Measurements from ENCODE around the gene COL8A2.
A peak's percentile ranks its signal among the peaks of the same experiment; 100 is the strongest.

Gene COL8A2

DNA sequence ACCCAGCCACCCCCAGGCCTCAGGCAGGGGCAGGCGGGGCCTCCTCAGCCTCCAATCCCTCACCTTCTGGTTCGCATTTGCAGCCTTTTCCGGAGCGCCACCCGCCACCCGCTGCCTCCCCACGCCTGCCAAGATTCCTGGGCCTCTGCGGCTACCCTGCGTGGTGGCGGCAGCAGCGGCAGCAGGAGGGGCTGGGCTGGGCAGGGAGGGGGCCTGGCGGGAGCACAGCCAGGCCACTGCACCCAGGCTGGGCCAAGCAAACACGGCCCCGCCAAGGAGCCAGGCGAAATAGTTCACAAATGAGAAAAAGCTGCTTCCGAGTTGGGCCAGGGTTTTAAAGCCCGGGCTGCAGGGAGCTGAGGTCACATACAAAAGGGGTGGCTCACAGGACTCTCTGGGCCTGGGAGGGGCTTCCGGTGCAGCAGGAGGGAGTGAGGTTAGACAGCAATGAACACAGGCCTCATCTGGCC is 9.8 kb downstream of the COL8A2 start:
- H3K36me3 Mint-ChIP-seq, result no peaks in the 10 kb centered on the region
- H3K4me1 Mint-ChIP-seq, result peaks cover 9% of the 10 kb centered on the region
- no peak overlapping the region for H3K4me3 Mint-ChIP-seq
- no peaks in the 10 kb centered on the region for H3K9me3 Mint-ChIP-seq
- no peak overlapping the region for H3K27ac Mint-ChIP-seq
- ATAC-seq, result no peak
- no peak for DNase-seq (ENCODE audit: low spot score in 2 of 2)

DNA sequence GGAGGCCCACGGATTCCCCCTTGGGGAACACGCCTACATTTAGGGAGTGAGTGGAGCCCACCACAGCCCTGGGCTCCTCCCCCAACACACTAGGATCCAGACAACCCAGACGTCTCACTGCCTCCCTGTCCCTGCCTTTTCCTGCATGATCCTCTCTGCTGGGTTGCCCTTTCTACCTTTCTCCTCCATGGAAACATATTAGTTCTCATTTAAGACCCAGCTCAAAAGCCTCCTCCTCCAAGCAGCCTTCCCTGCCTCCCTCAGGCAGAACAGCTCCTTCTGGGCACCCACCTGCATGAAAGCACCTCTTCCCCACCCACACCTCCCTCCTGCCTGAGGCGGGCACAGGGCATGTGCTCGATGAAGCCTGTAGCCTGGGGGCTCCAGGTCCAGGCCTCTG is 10.7 kb downstream of the COL8A2 start:
- ATAC-seq, result no peak

DNA sequence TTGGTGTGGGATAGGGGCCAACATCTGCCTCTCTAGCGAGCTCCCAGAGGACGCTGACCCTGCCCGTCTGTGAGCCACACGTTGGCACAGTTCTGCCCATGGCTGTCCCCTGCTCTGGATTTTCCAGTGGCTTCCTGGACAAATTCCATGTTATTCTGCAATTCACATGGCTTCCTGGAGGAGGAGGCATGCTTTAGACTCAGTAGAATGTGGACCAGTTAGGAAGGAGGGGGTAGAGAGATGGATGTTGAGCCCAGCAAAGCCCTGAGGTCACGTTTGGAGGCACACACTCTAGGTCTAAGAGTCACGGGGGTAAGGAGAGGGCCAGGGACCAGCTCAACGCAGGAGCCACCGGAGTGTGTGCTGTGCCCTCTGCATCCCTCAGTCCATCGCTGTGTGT is 12.2 kb downstream of the COL8A2 start:
- Mint-ChIP-seq H3K9me3 (no peaks in the 10 kb centered on the region), H3K4me3 (no peak overlapping the region), H3K36me3 (no peaks in the 10 kb centered on the region), H3K27ac (peak overlapping the region; percentile 38), H3K4me1 (peaks cover 25% of the 10 kb centered on the region)
- DNase-seq (ENCODE audit: low spot score in 2 of 2) (no peak), ATAC-seq (no peak)

More for the DNA sequence above, 10.7 kb downstream of the COL8A2 start:
- Mint-ChIP-seq H3K36me3 (no peaks in the 10 kb centered on the region), H3K4me1 (peaks cover 10% of the 10 kb centered on the region), H3K4me3 (no peak overlapping the region), H3K27ac (no peak overlapping the region), H3K9me3 (no peaks in the 10 kb centered on the region)
- no peak for DNase-seq (ENCODE audit: low spot score in 2 of 2)

DNA sequence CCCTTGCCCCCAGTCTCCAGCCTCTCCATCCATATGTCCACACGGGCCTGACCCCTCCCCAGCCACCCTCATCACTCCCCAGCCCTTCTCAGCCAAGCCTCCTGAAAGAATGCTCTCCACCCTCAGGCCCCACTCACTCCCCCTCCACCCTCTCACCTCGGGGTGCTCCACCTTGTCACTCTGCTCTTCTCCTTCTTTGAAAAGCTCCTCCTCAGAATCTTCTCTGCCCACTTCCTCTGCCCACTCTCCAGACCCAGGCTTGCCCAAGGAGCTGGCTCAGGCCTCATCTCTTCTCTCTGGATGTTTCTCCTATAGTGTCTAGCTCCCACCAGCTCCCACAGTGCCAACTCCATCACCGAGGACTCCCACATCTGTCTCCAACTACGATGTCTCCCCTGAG is 13.9 kb downstream of the COL8A2 start:
- Mint-ChIP-seq H3K9me3 (no peaks in the 10 kb centered on the region), H3K36me3 (no peaks in the 10 kb centered on the region), H3K4me1 (peaks cover 25% of the 10 kb centered on the region), H3K4me3 (no peak overlapping the region), H3K27ac (peak overlapping the region; percentile 87)
- ATAC-seq (no peak), DNase-seq (ENCODE audit: low spot score in 2 of 2) (no peak)

DNA sequence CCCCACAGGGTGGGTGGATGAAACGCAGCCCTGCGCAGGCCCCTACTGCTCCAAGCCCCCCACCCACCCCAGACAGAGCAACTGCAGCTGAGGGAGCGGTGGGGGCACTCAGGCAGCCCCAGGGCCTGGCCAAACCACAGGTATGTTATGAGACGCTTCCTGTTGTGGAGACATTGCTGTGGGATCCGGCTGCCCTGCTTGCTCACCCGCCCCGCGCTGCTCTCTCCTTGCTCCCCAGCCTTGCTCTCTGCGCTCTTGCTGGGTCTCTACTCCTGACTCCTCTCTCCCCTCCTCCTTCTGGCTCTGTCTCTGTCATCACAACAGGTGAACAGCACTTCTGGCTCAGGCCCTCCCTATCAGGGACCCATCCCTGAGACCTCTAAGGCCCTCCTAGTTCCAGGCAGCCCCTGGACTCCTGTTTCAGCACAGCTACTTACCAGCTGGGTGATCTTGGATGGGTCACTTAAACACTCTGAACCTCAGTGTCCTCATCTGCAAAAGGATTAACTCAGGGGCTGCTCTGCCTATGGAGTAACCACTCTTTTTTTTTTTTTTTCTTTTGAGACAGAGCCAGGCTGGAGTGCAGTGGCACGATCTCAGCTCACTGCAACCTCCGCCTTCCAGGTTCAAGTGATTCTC is 15.9 kb downstream of the COL8A2 start:
- Mint-ChIP-seq H3K9me3 (no peaks in the 10 kb centered on the region), H3K4me3 (peak overlapping the region; percentile 25), H3K4me1 (peaks cover 25% of the 10 kb centered on the region), H3K27ac (peak overlapping the region; percentile 68), H3K36me3 (no peaks in the 10 kb centered on the region)
- DNase-seq (ENCODE audit: low spot score in 2 of 2) (peak; percentile 34 to 64), ATAC-seq (peak; percentile 93)

DNA sequence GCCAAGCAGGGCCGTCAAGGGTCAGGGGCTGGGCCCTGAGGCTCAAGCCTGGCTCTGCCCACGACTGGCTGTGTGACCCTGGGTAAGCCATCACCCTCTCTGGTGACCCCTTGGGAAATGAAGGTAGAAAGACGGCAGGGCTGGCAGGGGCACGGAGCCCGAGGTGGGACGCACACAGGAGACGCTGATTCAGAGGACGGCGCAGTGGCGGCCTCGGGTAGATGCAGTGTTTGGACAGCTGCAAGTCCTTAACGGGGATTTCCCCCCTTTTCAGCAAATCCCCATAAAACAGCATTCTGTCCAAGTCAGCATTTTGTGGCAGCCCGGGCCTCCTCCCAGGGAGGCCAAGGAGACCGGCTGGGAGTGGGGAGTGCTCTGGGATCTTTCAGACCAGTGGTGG is 16.7 kb downstream of the COL8A2 start:
- peaks cover 25% of the 10 kb centered on the region for H3K4me1 Mint-ChIP-seq
- DNase-seq (ENCODE audit: low spot score in 2 of 2) (no peak), ATAC-seq (no peak)
- H3K4me3 Mint-ChIP-seq, result no peak overlapping the region
- peak overlapping the region; percentile 68 for H3K27ac Mint-ChIP-seq
- H3K9me3 Mint-ChIP-seq, result no peaks in the 10 kb centered on the region
- H3K36me3 Mint-ChIP-seq, result no peaks in the 10 kb centered on the region

DNA sequence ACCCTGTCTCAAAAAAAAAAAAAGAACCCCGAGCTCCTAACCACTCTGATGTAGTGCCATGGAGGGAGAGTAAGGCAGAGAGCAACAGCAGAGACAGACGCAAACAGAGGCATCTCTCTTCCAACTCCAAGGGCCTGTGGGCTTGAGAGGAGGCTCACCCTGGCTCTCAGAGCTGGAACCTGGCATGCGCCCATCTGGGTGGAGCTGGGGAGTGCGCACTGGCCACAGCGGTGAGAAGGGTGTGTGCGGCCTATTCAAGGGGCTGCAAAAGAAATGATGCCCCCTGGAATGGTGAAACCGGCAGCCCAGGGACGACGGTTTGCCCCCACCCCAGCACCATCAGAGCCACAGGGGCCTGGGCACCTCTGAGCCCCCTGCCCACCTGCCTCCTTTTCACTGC is 17.6 kb downstream of the COL8A2 start:
- no peak for DNase-seq (ENCODE audit: low spot score in 2 of 2)
- Mint-ChIP-seq H3K27ac (peak overlapping the region; percentile 68), H3K4me1 (peaks cover 25% of the 10 kb centered on the region), H3K9me3 (no peaks in the 10 kb centered on the region), H3K4me3 (no peak overlapping the region), H3K36me3 (no peaks in the 10 kb centered on the region)
- no peak for ATAC-seq

DNA sequence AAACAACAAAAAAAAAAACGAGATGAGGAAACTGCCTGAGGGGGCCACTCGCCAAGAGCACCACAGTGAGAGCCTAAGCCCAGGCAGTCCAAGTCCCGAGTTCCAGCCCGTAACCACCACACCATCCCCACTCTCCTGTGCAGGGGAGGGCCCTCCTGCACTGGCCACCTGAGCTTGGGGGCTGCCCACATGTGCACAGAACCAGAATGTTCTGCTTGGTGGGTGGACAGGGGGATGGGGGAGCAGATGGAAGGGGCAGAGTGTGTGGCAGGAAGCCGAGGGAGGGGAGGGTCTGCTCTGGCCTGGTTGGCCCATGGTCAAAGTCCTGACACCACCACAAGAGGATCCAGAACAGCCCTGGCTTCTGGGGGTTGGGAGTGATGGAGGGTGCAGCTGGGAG is 18.8 kb downstream of the COL8A2 start:
- Mint-ChIP-seq H3K4me3 (no peak overlapping the region), H3K27ac (peak overlapping the region; percentile 40), H3K4me1 (peaks cover 21% of the 10 kb centered on the region), H3K9me3 (no peaks in the 10 kb centered on the region), H3K36me3 (no peaks in the 10 kb centered on the region)
- DNase-seq (ENCODE audit: low spot score in 2 of 2) (no peak), ATAC-seq (no peak)

DNA sequence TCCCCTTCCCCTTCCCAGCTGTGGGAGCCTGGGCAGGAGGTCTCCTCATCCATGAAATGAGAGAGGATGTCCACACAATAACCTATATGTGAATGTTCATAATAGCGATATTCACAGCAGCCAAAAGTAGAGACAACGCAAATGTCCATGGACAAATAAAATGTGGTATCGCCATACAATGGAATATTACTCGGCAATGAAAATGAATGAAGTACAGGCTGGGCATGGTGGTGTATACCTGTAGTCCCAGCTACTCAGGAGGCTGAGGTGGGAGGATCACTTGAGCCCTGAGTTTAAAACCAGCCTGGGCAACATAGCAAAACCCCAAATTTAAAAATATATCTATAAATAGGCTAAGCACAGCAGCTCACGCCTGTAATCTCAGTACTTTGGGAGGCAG is 23.5 kb downstream of the COL8A2 start:
- Mint-ChIP-seq H3K9me3 (no peaks in the 10 kb centered on the region), H3K4me1 (no peaks in the 10 kb centered on the region), H3K36me3 (peaks cover 4% of the 10 kb centered on the region), H3K27ac (no peak overlapping the region), H3K4me3 (no peak overlapping the region)
- no peak for DNase-seq (ENCODE audit: low spot score in 2 of 2)
- no peak for ATAC-seq

DNA sequence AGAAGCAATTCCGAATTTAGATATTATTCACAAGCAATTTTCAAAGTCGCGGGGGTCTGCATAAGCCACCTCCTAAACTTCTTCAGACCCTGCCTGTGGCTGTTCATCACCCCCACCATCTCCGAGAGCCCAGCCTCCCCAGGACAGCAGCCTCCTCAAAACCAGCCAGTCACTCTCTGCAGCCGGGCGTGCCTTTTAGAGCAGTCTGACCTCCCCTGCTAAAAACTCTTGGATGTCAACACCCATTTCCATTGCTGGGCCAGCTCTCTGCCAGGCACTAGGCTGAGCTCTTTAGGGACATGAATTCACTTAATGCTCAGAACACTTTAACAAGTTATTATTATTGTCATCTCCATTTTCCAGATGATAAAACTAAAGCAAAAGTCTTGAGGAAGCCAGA is 24.6 kb downstream of the COL8A2 start:
- DNase-seq (ENCODE audit: low spot score in 2 of 2), result no peak
- no peaks in the 10 kb centered on the region for H3K9me3 Mint-ChIP-seq
- H3K4me1 Mint-ChIP-seq, result no peaks in the 10 kb centered on the region
- no peak overlapping the region for H3K4me3 Mint-ChIP-seq
- H3K27ac Mint-ChIP-seq, result no peak overlapping the region
- H3K36me3 Mint-ChIP-seq, result peaks cover 15% of the 10 kb centered on the region
- no peak for ATAC-seq

DNA sequence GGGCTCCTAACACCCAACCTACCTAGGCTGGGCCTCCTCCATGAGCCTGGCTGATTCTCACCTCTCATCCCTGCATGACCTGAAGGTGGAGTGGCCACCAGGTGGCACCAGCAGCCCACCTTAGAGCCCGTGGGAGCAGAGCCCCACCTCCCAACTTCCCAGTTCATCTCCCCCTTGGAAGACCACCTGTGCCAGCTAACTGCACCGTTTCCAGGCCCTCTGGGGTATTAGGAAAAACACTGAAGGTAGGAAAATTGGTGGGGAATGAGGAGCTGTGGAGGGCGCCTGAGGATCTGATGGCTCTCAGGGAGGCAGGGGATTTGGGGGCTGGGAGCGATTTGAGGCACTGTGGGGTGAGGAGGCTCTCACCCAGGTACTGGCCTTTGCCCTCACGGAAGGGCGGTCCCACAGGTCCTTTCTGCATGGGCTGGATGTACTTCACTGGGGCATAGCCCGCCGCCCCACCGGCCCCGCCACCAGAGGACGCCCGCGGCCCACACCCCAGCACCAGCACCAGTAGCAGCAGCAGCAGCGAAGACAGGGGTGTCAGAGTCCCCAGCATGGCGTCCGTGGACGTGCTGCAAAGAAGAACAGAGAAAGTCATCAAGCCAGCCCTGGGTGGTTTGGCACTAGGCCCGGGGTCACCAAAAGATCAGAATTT is 25.2 kb downstream of the COL8A2 start:
- Mint-ChIP-seq H3K36me3 (peaks cover 21% of the 10 kb centered on the region), H3K9me3 (no peaks in the 10 kb centered on the region), H3K27ac (peak overlapping the region; percentile 74), H3K4me1 (no peaks in the 10 kb centered on the region), H3K4me3 (no peak overlapping the region)
- DNase-seq (ENCODE audit: low spot score in 2 of 2) (peak; percentile 70 to 87), ATAC-seq (peak; percentile 87)

DNA sequence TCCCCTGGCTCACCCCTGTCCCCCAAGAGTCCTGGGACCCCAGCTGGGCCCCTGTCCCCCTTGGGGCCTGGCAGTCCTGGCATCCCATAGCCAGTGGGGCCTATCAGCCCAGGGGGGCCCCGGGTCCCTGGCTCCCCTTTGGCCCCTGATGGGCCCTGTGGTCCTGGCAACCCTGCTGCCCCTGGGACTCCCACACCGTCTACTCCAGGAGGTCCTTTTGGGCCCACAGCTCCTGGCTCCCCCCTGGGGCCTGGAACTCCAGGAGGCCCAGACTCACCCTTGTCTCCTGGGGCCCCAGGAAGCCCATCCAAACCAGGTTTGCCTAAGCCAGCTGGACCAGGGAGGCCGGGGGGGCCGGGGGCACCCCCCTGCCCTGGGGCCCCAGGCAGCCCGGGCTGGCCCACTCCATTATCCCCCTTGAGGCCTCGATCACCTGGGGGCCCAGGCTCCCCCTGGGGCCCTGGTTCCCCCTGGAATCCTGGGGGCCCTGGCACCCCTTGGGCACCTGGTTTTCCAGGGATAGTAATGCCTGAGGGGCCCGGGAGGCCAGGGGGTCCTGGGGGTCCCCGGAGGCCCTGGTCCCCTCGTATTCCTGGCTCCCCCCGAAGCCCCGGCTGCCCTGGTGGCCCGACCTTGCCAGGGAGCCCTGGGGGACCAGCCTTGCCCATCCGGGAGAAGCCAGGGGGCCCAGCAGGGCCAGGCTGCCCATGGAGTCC is 26.2 kb downstream of the COL8A2 start:
- ATAC-seq (no peak), DNase-seq (ENCODE audit: low spot score in 2 of 2) (no peak)
- Mint-ChIP-seq H3K27ac (no peak overlapping the region), H3K9me3 (no peaks in the 10 kb centered on the region), H3K36me3 (peaks cover 31% of the 10 kb centered on the region), H3K4me1 (no peaks in the 10 kb centered on the region), H3K4me3 (no peak overlapping the region)

DNA sequence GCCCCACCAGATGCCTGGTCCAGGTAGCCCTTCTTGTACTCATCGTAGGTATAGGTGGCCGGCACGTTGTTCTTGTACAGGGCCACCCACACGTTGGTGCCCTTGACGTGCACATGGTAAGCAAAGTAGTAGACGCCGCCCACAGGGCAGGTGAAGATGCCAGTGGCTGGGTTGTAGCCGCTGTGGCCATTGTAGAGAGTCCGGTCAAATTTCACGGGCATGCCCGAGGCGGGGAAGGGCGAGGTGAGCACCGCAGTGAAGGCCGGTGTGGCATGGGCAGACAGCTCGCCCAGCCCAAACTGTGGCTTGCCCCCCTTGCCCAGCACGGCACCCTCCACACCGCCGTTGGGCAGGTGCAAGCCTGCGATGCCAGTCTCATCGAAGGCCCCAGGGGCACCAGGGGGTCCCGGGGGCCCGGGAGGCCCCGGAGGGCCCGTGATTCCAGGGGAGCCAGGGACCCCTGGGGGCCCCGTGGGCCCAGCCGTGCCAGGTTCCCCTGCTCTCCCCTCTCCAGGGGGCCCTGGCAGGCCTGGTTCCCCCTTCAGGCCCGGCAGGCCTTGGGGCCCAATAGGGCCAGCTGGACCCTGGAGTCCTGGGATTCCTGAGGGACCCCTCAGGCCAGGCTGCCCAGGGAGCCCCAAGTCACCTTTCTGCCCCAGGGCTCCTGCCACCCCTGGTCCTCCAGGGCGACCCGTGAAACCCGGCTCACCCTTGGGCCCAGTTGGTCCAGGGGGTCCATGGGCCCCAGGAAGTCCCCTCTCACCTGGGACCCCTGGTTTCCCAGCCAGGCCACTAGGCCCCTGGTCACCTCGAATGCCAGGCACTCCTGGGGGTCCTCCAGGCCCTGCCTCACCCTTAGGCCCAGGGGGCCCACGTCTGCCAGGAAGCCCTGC is 27.1 kb downstream of the COL8A2 start:
- no peak overlapping the region for H3K4me3 Mint-ChIP-seq
- peaks cover 40% of the 10 kb centered on the region for H3K36me3 Mint-ChIP-seq
- ATAC-seq (no peak), DNase-seq (ENCODE audit: low spot score in 2 of 2) (no peak)
- H3K9me3 Mint-ChIP-seq, result no peaks in the 10 kb centered on the region
- H3K27ac Mint-ChIP-seq, result peak overlapping the region; percentile 63
- H3K4me1 Mint-ChIP-seq, result no peaks in the 10 kb centered on the region

DNA sequence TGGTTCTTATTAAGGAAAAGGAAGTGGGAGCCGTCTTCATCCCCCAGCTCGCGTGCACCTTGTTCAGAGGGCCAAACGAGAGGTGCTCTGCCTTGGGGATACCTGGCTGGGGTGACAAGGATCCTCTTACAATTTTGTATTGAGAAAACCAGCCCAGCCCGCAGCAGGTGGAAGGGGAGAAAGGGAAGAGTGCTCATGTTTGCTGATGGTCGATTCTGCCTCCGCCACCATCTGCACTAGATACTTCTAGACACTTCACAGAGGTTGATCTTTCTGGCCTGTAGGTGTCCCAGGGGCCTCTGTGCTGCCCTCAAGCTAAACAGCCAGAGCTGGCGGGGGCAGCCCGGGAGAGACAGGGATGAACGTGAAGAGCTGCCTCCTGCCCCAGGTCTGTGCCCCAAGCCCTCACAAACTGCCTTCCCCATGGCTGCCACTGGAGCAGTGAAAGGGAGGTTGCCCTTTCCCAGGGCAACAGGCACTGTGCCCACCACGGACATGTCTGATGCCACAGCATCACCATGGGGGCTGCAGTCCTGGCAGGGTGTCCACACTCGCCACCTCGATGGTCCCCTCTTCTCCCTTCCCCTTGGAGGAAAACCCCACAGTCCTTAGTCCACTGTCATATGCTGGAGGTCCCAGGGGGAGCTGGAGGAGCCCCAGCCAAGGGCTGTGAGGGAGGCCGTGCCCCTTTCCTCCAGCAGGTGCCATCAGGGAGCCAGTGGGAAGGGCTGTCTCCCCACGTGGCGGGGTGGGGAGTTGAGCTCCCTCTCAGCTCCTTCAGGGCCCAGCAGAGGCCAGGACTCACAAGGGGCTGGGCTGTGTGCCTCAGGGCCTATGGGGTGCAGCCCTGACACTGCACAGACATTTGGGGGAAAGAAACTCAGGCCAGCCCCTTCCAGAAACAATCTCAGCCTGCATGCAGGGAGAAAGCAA is 28.3 kb downstream of the COL8A2 start:
- Mint-ChIP-seq H3K27ac (peak overlapping the region; percentile 63), H3K9me3 (no peaks in the 10 kb centered on the region), H3K4me3 (no peak overlapping the region), H3K4me1 (peaks cover under 1% of the 10 kb centered on the region), H3K36me3 (peaks cover 51% of the 10 kb centered on the region)
- ATAC-seq (peak; percentile 17), DNase-seq (ENCODE audit: low spot score in 2 of 2) (no peak)
